Neural progenitor cell (in vitro differentiated cells): ENCODE results near the gene GALR1.

ENCODE experiments used
- EZH2phosphoT487 ChIP-seq: fragments of 200-600 bp; sonication (generic); IDR thresholded peaks from 2 replicates; pipeline ENCODE4 v1.6.1; 2017; ENCODE audit warnings: antibody characterized with exemption
- TF ChIP-seq, protein P1 (sequence below): fragments of 200-600 bp; sonication (generic); IDR thresholded peaks from 2 replicates; pipeline ENCODE4 v1.5.1; 2017; ENCODE audit warnings: antibody characterized with exemption, mild to moderate bottlenecking

- TF ChIP-seq, protein P1, sequence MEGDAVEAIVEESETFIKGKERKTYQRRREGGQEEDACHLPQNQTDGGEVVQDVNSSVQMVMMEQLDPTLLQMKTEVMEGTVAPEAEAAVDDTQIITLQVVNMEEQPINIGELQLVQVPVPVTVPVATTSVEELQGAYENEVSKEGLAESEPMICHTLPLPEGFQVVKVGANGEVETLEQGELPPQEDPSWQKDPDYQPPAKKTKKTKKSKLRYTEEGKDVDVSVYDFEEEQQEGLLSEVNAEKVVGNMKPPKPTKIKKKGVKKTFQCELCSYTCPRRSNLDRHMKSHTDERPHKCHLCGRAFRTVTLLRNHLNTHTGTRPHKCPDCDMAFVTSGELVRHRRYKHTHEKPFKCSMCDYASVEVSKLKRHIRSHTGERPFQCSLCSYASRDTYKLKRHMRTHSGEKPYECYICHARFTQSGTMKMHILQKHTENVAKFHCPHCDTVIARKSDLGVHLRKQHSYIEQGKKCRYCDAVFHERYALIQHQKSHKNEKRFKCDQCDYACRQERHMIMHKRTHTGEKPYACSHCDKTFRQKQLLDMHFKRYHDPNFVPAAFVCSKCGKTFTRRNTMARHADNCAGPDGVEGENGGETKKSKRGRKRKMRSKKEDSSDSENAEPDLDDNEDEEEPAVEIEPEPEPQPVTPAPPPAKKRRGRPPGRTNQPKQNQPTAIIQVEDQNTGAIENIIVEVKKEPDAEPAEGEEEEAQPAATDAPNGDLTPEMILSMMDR: no peak
- no peak for TF ChIP-seq EZH2phosphoT487
These were observed 39.4 kb upstream of the GALR1 start for GRCh38 chr18:77210249-77210648.
